DOHH2 (cell line): Measurements from ENCODE around the gene GUCY1A1.

Experiments
- H3F3A ChIP-seq: fragments of 200-600 bp; sonication (generic), shearing (Covaris generic); 2 replicates; pipeline ENCODE4 v1.6.0; 2016; ENCODE audit warnings: antibody characterized with exemption, mild to moderate bottlenecking; ENCODE audit not compliant: control insufficient read depth, insufficient read depth
- H3K27ac ChIP-seq: fragments of 200-600 bp; sonication (generic); 2 replicates; pipeline ENCODE4 v1.5.1; 2014; ENCODE audit warnings: low read depth, mild to moderate bottlenecking, low read length, moderate library complexity
- H3K27me3 ChIP-seq: fragments of 200-600 bp; sonication (generic); 2 replicates; pipeline ENCODE4 v1.6.1; 2014; ENCODE audit warnings: mild to moderate bottlenecking, low read length, mixed read lengths; ENCODE audit not compliant: control insufficient read depth
- H3K36me3 ChIP-seq: fragments of 200-600 bp; sonication (generic); 2 replicates; pipeline ENCODE4 v1.6.1; 2014; ENCODE audit warnings: mild to moderate bottlenecking, low read length, moderate library complexity, mixed read lengths; ENCODE audit not compliant: control insufficient read depth
- H3K4me1 ChIP-seq: fragments of 200-600 bp; sonication (generic); 2 replicates; pipeline ENCODE4 v1.6.1; 2014; ENCODE audit warnings: mild to moderate bottlenecking, low read length, mixed read lengths; ENCODE audit not compliant: control insufficient read depth
- H3K4me2 ChIP-seq: fragments of 200-600 bp; sonication (generic); 2 replicates; pipeline ENCODE4 v1.6.0; 2014; ENCODE audit warnings: mild to moderate bottlenecking, low read length, moderate library complexity
- H3K4me3 ChIP-seq: fragments of 200-600 bp; sonication (generic); 2 replicates; pipeline ENCODE4 v1.5.1; 2014; ENCODE audit warnings: mild to moderate bottlenecking, low read length, mixed read lengths
- H3K79me2 ChIP-seq: fragments of 200-600 bp; sonication (generic); 2 replicates; pipeline ENCODE4 v1.6.1; 2014; ENCODE audit warnings: mild to moderate bottlenecking, low read length, mixed read lengths; ENCODE audit not compliant: control insufficient read depth
- H3K9me2 ChIP-seq: fragments of 200-600 bp; sonication (generic); replicated peaks from 2 replicates; pipeline ENCODE4 v1.6.1; 2014; ENCODE audit warnings: mild to moderate bottlenecking, low read length, mixed read lengths; ENCODE audit not compliant: control insufficient read depth
- H3K9me3 ChIP-seq: fragments of 200-600 bp; sonication (generic); 2 replicates; pipeline ENCODE4 v1.6.1; 2014; ENCODE audit warnings: antibody characterized with exemption, low read length, mixed read lengths; ENCODE audit not compliant: control insufficient read depth, insufficient read depth
- H4K20me1 ChIP-seq: fragments of 200-600 bp; sonication (generic); 2 replicates; pipeline ENCODE4 v1.6.0; 2014; ENCODE audit warnings: low read depth, mild to moderate bottlenecking, antibody characterized with exemption, low read length, moderate library complexity; ENCODE audit not compliant: control insufficient read depth, insufficient read depth
- CTCF ChIP-seq: fragments of 200-600 bp; sonication (generic); IDR thresholded peaks from one replicate; pipeline ENCODE4 v1.5.1; 2014; ENCODE audit warnings: antibody characterized with exemption, mild to moderate bottlenecking, low read depth, low read length; ENCODE audit not compliant: poor library complexity, severe bottlenecking
- EZH2phosphoT487 ChIP-seq: fragments of 200-600 bp; sonication (generic); IDR thresholded peaks from 2 replicates; pipeline ENCODE4 v1.6.1; 2017; ENCODE audit warnings: borderline replicate concordance, mild to moderate bottlenecking, antibody characterized with exemption, low read length, moderate library complexity, mixed read lengths

Gene GUCY1A1

GRCh38 chr4:155688211-155688610 is 21.6 kb downstream of the GUCY1A1 start:
- no peaks in the 10 kb centered on the region for H3K9me3 ChIP-seq
- H4K20me1 ChIP-seq: no peaks in the 10 kb centered on the region
- H3K4me1 ChIP-seq: no peaks in the 10 kb centered on the region
- H3K27ac ChIP-seq: no peak overlapping the region
- H3F3A ChIP-seq: no peaks in the 10 kb centered on the region
- no peaks in the 10 kb centered on the region for H3K79me2 ChIP-seq
- no peak overlapping the region for H3K4me3 ChIP-seq
- no peaks in the 10 kb centered on the region for H3K27me3 ChIP-seq
- no peak overlapping the region for H3K4me2 ChIP-seq
- no peaks in the 10 kb centered on the region for H3K9me2 ChIP-seq
- no peaks in the 10 kb centered on the region for H3K36me3 ChIP-seq
- no peak for TF ChIP-seq EZH2phosphoT487
- TF ChIP-seq CTCF: no peak

- Histone ChIP-seq H3K27me3 (no peaks in the 10 kb centered on the region), H3K79me2 (no peaks in the 10 kb centered on the region), H3K4me2 (no peak overlapping the region), H4K20me1 (no peaks in the 10 kb centered on the region), H3K9me2 (no peaks in the 10 kb centered on the region), H3K36me3 (no peaks in the 10 kb centered on the region), H3K4me3 (no peak overlapping the region), H3K27ac (no peak overlapping the region), H3K9me3 (no peaks in the 10 kb centered on the region), H3F3A (no peaks in the 10 kb centered on the region), H3K4me1 (no peaks in the 10 kb centered on the region)
- TF ChIP-seq CTCF (no peak), EZH2phosphoT487 (no peak)
Measured at GRCh38 chr4:155688860-155689259, 22.2 kb downstream of the GUCY1A1 start.

GRCh38 chr4:155690044-155690837 is 23.6 kb downstream of the GUCY1A1 start:
- TF ChIP-seq EZH2phosphoT487: no peak
- no peak for TF ChIP-seq CTCF
- Histone ChIP-seq H3K79me2 (no peaks in the 10 kb centered on the region), H3K9me3 (no peaks in the 10 kb centered on the region), H3K9me2 (no peaks in the 10 kb centered on the region), H3K4me2 (no peak overlapping the region), H3K4me1 (no peaks in the 10 kb centered on the region), H3K36me3 (no peaks in the 10 kb centered on the region), H3K27ac (no peak overlapping the region), H3F3A (no peaks in the 10 kb centered on the region), H3K27me3 (no peaks in the 10 kb centered on the region), H3K4me3 (no peak overlapping the region), H4K20me1 (no peaks in the 10 kb centered on the region)
